GM20431 (cell line): ENCODE data around the gene CHD5.

Experiments
- in situ Hi-C: fragments of 300-500 bp; cut with MseI, MboI; formaldehyde crosslinking; loops from one replicate; pipeline ENCODE4 v1.15.0; 2020; ENCODE audit warnings: low sequenced_read_pairs; ENCODE audit not compliant: unreplicated experiment

CHD5 gene

GRCh38 chr1:6205849-6206519 lies 25.9 kb upstream of the CHD5 start, which contains the start of gene RNF207:
Gene RNF207, plus strand, starts transcription at chr1:6206119. Its CDS starts 417 bp downstream, at chr1:6206536.
- in situ Hi-C loops, result no loop called here

- in situ Hi-C loops, result no loop called here
Observed at GRCh38 chr1:6202256-6202655, 22.1 kb upstream of the CHD5 start.

- in situ Hi-C loops, result no loop called here
Observed at GRCh38 chr1:6200188-6200809, 20.2 kb upstream of the CHD5 start.

GRCh38 chr1:6199298-6200187 lies 19.4 kb upstream of the CHD5 start, which contains the start of gene RPL22:
Gene RPL22, minus strand, starts transcription at chr1:6199595. Its CDS starts 22 bp downstream, at chr1:6199573.
- in situ Hi-C loops, result no loop called here

- in situ Hi-C loops, result no loop called here
Observed at GRCh38 chr1:6198646-6199297, 18.7 kb upstream of the CHD5 start.

GRCh38 chr1:6197746-6198427 lies 17.8 kb upstream of the CHD5 start:
- in situ Hi-C loops, result no loop called here

GRCh38 chr1:6191968-6192367 lies 11.8 kb upstream of the CHD5 start:
- in situ Hi-C loops, result no loop called here

GRCh38 chr1:6188466-6188865 lies 8.3 kb upstream of the CHD5 start:
- in situ Hi-C loops, result no loop called here

GRCh38 chr1:6185635-6186382 lies 5.7 kb upstream of the CHD5 start:
- in situ Hi-C loops, result no loop called here

- in situ Hi-C loops, result no loop called here
Observed at GRCh38 chr1:6185151-6185550, 5.0 kb upstream of the CHD5 start.

GRCh38 chr1:6184083-6184783 lies 4.1 kb upstream of the CHD5 start:
- in situ Hi-C loops, result no loop called here

- in situ Hi-C loops, result no loop called here
Observed at GRCh38 chr1:6183520-6183989, 3.4 kb upstream of the CHD5 start.

GRCh38 chr1:6181347-6181770 lies 1.2 kb upstream of the CHD5 start:
- in situ Hi-C loops, result no loop called here

- in situ Hi-C loops, result no loop called here
Observed at GRCh38 chr1:6180707-6181311, 688 bp upstream of the CHD5 start.

GRCh38 chr1:6179564-6180175 lies 451 bp downstream of the CHD5 start:
- in situ Hi-C loops, result no loop called here

- in situ Hi-C loops, result no loop called here
Observed at GRCh38 chr1:6178751-6179563, 1.2 kb downstream of the CHD5 start.
